ENCODE data around the gene CES4A.

CES4A gene

DNA sequence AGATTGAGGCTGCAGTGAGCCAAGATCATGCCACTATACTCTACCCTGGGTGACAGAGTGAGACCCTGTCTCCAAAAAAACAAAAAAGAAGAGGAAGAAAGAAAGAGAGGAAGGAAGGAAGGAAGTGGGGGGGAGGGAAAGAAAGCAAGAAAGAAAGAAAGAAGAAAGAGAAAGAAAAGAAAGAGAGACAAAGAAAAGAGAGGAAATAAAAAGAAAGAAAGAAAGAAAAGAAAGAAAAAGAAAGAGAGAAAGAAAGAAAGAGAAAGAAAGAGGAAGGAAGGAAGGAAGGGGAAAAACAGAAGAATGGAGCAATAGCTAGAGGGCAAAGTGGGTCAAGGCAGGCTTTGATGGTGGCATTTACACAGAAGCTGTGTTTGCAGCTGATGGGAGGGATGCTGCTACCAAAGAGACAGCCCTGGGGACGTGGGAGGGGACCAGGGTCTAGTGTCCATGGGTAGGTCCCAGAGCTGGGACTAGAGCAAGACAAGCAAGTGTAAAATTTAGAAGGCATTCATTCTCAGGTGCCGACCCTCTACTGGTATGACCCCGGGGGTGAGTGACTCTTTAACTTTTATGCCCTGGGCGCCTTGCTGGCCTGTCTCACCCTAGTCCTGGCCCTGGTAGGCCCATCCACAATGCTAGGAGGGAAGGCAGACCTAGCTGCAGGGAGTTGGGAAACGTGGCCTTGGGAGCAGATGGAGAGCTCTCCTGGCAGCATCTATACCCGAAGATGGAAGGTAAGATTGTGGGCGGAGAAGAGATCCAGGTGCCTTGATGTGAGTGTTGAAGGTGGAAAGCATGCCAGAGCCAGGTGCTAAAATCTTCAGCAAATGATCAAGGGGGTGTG lies 29.3 kb upstream of the CES4A start:
- no peak overlapping the region for H3K4me3 ChIP-seq (ENCODE audit: low read depth, low read length, poor library complexity, severe bottlenecking)
- no peaks in the 10 kb centered on the region for H3K36me3 ChIP-seq (ENCODE audit: insufficient read depth, low read length)
- H3K9me3 ChIP-seq (ENCODE audit: low read length): no peaks in the 10 kb centered on the region
- no peaks in the 10 kb centered on the region for H4K20me1 ChIP-seq (ENCODE audit: insufficient read depth, low read length)
- H3K27me3 ChIP-seq (ENCODE audit: insufficient read depth, low read length): no peaks in the 10 kb centered on the region
- peaks cover 13% of the 10 kb centered on the region for H3K4me1 ChIP-seq (ENCODE audit: insufficient read depth, low read length, severe bottlenecking)
- H3K4me2 ChIP-seq (ENCODE audit: low read length): no peak overlapping the region
- H2AFZ ChIP-seq (ENCODE audit: low read length): no peak overlapping the region
- TF ChIP-seq EZH2 (IDR thresholded peaks at IDR 0.05; ENCODE audit: borderline replicate concordance, low read length): no peak
- TF ChIP-seq, protein P1, sequence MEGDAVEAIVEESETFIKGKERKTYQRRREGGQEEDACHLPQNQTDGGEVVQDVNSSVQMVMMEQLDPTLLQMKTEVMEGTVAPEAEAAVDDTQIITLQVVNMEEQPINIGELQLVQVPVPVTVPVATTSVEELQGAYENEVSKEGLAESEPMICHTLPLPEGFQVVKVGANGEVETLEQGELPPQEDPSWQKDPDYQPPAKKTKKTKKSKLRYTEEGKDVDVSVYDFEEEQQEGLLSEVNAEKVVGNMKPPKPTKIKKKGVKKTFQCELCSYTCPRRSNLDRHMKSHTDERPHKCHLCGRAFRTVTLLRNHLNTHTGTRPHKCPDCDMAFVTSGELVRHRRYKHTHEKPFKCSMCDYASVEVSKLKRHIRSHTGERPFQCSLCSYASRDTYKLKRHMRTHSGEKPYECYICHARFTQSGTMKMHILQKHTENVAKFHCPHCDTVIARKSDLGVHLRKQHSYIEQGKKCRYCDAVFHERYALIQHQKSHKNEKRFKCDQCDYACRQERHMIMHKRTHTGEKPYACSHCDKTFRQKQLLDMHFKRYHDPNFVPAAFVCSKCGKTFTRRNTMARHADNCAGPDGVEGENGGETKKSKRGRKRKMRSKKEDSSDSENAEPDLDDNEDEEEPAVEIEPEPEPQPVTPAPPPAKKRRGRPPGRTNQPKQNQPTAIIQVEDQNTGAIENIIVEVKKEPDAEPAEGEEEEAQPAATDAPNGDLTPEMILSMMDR (IDR thresholded peaks at IDR 0.05; ENCODE audit: low read length): no peak
- H3K9me2 ChIP-seq (ENCODE audit: low read depth, low read length): no peaks in the 10 kb centered on the region
- no peak overlapping the region for H3K9ac ChIP-seq (ENCODE audit: low read length)
- no peaks in the 10 kb centered on the region for H3F3A ChIP-seq (ENCODE audit: insufficient read depth, low read length)
- H3K27ac ChIP-seq (ENCODE audit: low read depth, low read length, poor library complexity, severe bottlenecking): no peak overlapping the region
- no peaks in the 10 kb centered on the region for H3K79me2 ChIP-seq (ENCODE audit: insufficient read depth, low read length)

DNA sequence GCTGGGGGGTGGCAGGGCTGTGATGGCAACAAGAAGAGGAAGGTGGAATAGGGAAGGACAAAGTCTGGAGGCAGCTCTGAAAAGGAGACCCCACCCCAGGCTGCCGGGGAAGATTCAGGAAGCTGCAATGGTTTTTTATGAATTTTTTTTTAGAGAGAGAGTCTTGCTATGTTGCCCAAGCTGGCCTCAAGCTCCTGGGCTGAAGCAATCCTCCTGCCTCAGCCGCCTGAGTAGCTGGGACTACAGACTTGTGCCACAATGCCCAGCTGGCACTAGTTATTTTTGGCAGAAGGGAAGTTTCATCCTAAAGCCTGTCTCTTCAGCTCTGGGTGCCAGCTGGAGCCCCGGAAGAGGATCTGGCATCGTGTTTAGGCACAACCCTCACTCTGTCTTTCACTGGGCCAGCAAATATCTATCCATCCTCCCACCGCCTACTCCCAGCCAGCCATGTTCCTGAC lies 28.7 kb upstream of the CES4A start:
- H3K9me3 ChIP-seq (ENCODE audit: low read length): no peaks in the 10 kb centered on the region
- H3K79me2 ChIP-seq (ENCODE audit: insufficient read depth, low read length): no peaks in the 10 kb centered on the region
- H3K4me1 ChIP-seq (ENCODE audit: insufficient read depth, low read length, severe bottlenecking): peaks cover 13% of the 10 kb centered on the region
- no peak overlapping the region for H3K4me3 ChIP-seq (ENCODE audit: low read depth, low read length, poor library complexity, severe bottlenecking)
- H3K27ac ChIP-seq (ENCODE audit: low read depth, low read length, poor library complexity, severe bottlenecking): no peak overlapping the region
- no peaks in the 10 kb centered on the region for H3K27me3 ChIP-seq (ENCODE audit: insufficient read depth, low read length)
- H3K9me2 ChIP-seq (ENCODE audit: low read depth, low read length): no peaks in the 10 kb centered on the region
- H3K4me2 ChIP-seq (ENCODE audit: low read length): no peak overlapping the region
- H3K36me3 ChIP-seq (ENCODE audit: insufficient read depth, low read length): no peaks in the 10 kb centered on the region
- H3K9ac ChIP-seq (ENCODE audit: low read length): no peak overlapping the region
- H2AFZ ChIP-seq (ENCODE audit: low read length): no peak overlapping the region
- TF ChIP-seq, protein P1 (IDR thresholded peaks at IDR 0.05; ENCODE audit: low read length): no peak
- TF ChIP-seq EZH2 (IDR thresholded peaks at IDR 0.05; ENCODE audit: borderline replicate concordance, low read length): no peak
- H4K20me1 ChIP-seq (ENCODE audit: insufficient read depth, low read length): no peaks in the 10 kb centered on the region
- H3F3A ChIP-seq (ENCODE audit: insufficient read depth, low read length): no peaks in the 10 kb centered on the region

DNA sequence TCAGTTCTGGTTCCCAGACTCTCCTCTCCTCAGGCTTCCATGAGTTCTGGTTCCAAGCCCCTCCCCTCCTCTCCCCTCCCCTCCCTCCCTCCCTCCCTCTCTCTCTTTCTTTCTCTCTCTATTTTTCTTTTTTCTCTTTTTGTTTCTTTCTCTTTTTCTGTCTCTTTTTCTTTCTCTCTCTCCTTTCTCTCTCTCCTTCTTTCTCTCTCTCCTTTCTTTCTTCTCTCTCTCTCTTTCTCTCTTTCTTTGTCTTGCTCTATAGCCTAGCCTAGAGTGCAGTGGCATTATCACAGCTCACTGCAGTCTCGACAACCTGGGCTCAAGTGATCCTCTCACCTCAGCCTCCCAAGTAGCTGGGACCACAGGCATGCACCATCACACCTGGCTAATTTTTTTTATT lies 28.1 kb upstream of the CES4A start:
- H3K4me2 ChIP-seq (ENCODE audit: low read length): no peak overlapping the region
- TF ChIP-seq, protein P1 (IDR thresholded peaks at IDR 0.05; ENCODE audit: low read length): no peak
- no peak for TF ChIP-seq EZH2 (IDR thresholded peaks at IDR 0.05; ENCODE audit: borderline replicate concordance, low read length)
- no peak overlapping the region for H3K27ac ChIP-seq (ENCODE audit: low read depth, low read length, poor library complexity, severe bottlenecking)

More for the DNA sequence above, 28.1 kb upstream of the CES4A start:
- no peak overlapping the region for H3K9ac ChIP-seq (ENCODE audit: low read length)
- H3K36me3 ChIP-seq (ENCODE audit: insufficient read depth, low read length): no peaks in the 10 kb centered on the region
- no peaks in the 10 kb centered on the region for H3F3A ChIP-seq (ENCODE audit: insufficient read depth, low read length)
- H3K4me3 ChIP-seq (ENCODE audit: low read depth, low read length, poor library complexity, severe bottlenecking): no peak overlapping the region
- H3K79me2 ChIP-seq (ENCODE audit: insufficient read depth, low read length): no peaks in the 10 kb centered on the region
- no peaks in the 10 kb centered on the region for H4K20me1 ChIP-seq (ENCODE audit: insufficient read depth, low read length)
- H2AFZ ChIP-seq (ENCODE audit: low read length): no peak overlapping the region
- peaks cover 13% of the 10 kb centered on the region for H3K4me1 ChIP-seq (ENCODE audit: insufficient read depth, low read length, severe bottlenecking)
- no peaks in the 10 kb centered on the region for H3K9me2 ChIP-seq (ENCODE audit: low read depth, low read length)
- H3K27me3 ChIP-seq (ENCODE audit: insufficient read depth, low read length): no peaks in the 10 kb centered on the region
- H3K9me3 ChIP-seq (ENCODE audit: low read length): no peaks in the 10 kb centered on the region
